Measurements from ENCODE around the gene KDM2A. TPM values are rescaled to one million over a fixed set of nuclear protein-coding genes. Genes with fewer than 3 reads are reported as not detected.
"Not testable (repeated sequence)": the region's sequence is repeated elsewhere in the genome, so short reads cannot be mapped to it uniquely, and the experiment has no call there.

The KDM2A gene
- total RNA-seq, 1 experiment from 2014 or later = 36.1 TPM

DNA sequence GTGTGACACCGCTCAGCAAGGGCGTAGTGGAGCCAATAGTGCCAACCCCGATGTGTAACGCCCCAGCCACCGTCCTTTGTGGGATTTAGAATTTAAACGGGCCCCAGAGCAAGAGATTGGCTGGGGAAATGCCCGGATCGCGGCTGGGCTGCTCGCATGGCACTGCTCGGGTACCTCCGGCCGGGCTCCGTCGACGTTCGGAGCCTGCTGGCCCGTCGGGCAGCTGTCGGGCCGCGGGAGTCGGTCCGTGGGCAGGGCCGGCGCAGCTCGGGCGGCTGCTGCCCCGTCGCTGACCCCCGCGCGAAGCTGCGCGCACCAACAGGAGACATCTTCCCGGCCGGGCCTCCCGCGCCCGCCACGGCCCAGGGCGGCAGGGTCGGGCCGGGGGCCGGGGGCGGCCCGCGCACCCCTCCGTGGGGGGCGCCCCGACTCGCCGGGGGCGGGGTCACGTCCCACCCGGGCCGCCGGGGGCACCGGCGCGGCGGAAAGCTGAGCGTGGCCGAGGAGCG, 1.3 kb upstream of the KDM2A start:
- no peak for DNase-seq (ENCODE audit: low read depth)

DNA sequence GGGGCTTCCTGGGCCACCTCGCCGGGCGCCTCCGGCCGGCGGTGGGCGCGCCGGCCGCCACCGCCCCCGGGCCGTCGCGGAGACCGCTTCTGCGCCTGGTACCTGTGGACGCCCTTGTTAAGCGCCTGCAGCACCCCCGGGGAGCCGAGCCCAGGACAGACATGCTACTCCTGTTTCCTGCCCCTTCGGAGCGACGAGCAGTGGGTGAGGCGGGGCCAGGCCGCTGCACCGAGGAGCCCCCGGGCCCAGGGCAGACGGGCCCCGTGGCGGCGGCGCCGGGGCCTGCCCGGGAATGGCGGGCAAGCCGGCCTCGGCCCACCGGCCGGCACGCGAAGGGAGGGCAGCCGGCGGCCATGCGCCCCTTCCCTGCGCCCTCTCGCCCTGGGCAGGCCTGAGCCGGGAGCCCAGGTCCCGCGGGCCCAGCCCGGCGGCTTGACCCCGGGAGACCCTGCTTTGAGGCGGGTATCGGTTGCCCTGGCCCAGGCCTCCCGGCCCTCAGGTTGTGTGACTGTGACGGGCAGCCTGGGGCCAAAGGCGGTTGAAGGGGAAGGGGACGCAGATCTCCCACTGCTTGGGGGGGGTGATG, 789 bp upstream of the KDM2A start:
- DNase-seq (ENCODE audit: low read depth) = no peak

DNA sequence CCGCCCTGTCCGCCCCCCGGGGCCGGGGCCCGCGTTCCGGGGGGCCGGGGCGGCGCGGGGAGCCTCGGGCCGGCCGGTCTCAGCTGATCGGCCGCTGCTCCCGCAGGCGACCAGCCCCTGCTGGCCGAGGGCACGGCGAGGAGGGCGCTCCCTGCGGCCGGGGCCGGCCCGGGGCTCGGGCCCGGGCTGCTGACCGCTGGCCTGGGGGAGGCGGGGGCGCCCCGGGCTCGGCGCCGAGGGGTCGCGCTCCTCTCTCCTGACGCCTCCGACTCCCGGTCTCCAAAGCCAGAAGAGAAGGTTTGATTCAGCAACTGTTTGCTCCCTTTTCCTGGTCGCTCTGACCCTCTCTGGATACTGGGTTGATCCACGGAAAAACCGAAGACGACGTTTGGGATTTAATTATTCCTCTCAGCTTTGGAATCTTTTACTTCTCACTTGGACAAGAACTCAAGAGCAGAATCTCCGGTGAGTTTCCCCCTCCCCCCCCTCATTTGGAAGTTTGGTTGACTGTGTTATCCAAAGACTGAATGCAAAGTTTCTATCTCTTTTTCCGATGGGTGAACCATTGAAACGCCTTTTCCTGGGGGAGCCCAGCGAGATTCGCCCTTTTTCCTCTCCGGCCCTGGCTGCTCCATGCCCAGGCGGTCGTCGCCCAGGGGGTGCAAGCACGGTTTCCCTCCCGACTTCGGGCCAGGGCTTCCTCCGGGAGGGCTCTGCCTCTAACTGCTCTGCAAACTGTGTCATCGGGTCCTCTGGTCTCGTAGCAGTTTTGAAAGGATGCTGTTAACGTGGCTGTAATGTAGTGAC, 725 bp downstream of the KDM2A start:
- DNase-seq (ENCODE audit: low read depth) = peak; percentile 45

DNA sequence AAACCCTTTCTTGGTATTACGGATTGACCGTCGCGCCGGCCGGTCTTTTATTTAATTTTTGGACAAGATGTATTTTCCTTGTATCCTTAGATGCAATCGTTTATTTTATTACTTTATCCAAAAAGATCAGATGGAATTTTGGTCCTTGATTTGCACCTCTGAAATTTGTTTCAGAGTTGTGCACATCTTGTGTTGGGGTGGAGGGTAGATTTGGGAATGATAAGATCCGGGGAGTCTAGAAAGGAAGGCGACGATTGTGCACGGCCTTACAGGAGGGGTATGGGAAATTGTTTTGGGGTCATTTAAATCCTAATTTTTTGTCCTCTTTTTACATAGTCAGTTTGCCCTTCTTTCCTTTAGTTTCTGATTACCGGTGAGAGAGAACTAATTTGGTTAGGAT, 1.4 kb downstream of the KDM2A start:
- DNase-seq (ENCODE audit: low read depth) = peak; percentile 19

DNA sequence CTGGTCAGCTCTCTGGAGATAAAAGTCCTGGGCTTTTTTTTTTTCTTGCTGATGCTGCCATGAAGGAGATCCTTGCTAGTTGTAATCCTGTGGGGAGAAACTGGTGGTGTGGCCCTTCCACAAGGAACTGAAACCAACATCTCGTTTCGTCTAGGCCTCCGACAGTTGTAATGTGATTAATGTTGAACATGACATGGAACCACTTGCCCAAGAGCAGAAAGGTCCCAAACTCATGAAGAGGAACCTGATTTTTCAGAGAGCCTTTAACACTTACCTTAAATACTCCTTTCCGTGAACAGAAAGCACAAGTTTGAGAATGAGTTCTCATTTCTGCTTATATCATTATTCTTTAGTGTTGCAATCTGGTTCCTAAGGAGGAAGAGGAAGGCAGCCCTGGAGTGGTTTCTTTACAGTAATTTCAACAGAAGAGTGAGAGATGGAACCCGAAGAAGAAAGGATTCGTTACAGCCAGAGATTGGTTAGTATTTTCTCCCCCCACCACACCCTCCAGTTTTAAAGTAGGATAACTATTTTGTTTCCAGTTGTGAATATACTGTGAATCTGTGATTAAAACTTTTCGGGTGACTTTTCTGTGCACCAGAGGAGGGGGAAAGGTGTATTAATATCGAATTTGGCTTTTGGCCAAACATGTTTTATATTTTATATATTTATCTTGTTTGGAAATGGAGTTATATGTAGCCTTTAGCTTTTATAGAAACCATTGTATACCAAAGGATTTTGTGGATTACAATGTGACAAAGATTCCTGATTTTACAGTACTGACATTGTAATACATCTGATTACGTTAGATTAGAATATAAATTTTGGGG, 2.0 kb downstream of the KDM2A start:
- peak; percentile 64 for DNase-seq (ENCODE audit: low read depth)

DNA sequence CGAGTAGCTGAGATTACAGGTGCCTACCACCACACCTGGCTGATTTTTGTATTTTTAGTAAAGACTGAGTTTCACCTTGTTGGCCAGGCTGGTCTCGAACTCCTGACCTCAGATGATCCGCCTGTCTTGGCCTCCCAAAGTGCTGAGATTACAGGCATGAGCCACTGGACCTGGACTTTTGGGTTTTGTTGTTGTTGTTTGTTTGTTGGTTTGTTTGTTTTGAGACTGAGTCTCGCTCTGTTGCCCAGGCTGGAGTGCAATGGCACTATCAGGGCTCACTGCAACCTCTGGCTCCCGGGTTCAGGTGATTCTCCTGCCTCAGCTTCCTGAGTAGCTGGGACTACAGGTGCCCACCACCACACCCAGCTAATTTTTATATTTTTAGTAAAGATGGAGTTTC, 4.7 kb downstream of the KDM2A start:
- not testable (repeated sequence) for DNase-seq (ENCODE audit: low read depth)

DNA sequence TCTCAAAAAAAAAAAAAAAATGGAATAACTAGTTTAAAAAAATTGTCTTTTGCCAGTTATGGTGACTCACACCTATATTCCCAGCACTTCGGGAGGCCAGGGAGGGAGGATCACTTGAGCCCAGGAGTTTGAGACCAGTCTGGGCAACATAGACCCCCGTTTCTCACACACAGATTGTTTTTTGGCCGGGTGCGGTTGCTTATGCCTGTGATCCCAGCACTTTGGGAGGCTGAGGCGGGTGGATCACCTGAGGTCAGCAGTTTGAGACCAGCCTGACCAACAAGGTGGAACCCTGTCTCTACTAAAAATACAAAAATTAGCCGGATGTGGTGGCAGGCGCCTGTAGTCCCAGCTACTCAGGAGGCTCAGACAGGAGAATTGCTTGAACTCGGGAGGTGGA, 7.2 kb downstream of the KDM2A start:
- DNase-seq (ENCODE audit: low read depth) = not testable (repeated sequence)

DNA sequence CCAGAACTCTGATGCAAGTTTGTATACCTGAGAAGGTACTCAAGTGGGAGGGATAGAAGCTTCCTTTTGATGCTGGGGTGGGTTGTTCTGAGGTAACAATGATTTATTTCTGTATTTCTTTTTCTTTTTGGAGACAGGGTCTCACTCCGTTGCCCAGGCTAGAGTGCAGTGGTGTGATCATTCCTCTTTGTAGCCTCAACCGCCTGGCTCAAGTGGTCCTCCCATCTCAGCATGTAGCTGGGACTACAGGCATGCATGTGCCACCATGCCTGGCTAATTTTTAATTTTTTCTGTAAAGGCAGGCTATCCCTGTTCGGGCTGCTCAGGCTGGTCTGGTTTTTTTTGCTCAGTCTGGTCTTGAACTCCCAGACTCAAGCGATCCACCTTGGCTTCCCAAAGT, 7.9 kb downstream of the KDM2A start:
- no peak for DNase-seq (ENCODE audit: low read depth)

DNA sequence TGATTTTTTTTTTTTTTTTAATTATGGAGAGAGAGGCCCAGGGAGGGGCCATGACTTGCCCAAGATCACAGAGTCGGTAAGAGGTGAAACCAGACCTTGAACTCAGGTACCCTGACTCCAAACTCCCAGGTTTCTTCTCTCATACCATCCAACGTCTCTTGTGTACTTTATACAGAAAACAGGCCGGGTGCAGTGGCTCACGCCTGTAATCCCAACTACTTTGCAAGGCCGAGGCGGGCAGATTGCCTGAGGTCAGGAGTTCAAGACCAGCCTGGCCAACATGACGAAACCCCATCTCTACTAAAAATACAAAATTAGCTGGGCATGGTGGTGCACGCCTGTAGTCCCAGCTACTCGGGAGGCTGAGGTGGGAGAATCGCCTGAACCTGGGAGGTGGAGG, 11.8 kb downstream of the KDM2A start:
- DNase-seq (ENCODE audit: low read depth) = not testable (repeated sequence)

DNA sequence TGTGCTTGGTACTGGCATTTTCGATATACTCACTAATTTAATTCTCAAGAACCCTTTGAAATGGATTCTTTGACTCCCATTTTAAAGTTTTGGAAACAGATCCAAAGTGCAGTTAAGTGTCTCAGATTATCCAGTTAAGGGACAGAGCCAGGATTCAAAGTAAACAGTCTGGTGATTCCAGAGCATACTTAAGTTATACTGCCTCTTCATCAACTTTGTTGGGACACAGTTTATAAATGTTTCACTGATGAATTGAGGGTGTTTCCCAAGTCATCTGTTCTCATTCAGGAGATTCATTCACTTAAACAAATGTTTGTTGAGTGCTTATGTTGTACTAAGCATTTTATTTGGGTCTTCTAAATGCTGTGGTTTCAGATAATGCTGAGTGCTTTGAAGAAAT, 17.1 kb downstream of the KDM2A start:
- no peak for DNase-seq (ENCODE audit: low read depth)

DNA sequence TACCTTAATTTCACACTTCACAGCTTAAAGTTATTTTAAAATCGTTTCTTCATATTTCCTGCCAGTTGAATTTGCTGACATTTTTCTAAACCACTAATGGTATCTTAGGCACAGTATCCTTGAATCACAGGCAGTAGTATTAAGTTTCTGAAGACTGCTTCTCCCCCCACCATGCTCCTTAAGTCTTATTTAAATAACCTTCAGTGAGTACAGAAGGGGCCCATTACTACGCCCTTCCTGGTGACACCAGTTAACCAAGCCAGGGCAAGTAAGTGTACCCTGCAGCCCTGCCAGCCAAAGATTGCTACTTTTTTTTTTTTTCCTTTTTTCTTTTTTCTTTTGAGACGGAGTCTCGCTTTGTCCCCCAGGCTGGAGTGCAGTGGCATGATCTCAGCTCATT, 19.9 kb downstream of the KDM2A start:
- no peak for DNase-seq (ENCODE audit: low read depth)

DNA sequence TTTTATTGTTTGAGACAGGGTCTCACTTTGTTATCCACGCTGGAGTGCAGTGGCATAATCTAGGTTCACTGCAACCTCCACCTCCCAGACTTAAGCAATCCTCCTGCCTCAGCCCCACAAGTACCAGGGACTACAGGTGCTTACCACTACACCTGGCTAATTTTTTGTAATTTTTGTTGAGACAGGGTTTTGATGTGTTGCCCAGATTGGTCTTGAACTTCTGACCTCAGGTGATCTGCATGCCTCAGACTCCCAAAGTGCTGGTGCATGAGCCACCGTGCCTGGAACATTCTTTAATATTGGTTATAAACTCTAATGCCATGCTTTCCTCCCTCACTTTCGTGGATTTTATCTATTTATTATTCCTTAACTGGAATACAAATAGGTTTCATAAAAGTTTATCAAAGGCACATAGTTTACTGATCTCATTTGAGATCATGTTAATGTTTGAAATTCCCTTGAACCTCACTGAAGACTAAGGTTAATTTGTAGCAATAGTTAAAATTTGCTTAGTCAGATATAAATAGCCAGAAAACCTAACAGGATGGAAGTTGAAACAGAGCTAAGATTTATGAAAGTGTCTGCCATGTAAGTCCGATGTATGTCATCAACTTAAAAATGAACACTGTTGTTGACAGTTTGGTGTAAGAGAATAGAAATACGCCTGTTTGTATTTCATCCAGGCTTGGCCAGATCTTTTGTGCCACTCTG, 27.6 kb downstream of the KDM2A start:
- DNase-seq (ENCODE audit: low read depth) = no peak

DNA sequence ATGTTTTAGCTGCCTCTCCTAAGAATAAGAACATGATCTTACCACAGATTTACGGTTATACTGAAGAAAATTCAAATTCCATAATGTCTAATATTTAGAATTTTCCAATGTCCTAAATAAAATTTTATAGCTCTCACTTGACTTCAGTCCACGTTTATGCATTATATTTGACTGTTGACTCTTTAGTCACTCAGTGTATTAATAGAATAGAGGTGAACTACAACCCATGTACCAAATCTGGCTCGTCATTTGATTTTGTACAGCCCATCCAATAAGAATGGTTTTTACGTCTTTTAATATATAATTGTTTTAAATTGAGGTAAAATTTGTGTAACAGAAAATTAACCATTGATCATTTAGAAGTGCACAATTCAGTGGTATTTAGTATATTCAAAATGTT, 34.9 kb downstream of the KDM2A start:
- no peak for DNase-seq (ENCODE audit: low read depth)

DNA sequence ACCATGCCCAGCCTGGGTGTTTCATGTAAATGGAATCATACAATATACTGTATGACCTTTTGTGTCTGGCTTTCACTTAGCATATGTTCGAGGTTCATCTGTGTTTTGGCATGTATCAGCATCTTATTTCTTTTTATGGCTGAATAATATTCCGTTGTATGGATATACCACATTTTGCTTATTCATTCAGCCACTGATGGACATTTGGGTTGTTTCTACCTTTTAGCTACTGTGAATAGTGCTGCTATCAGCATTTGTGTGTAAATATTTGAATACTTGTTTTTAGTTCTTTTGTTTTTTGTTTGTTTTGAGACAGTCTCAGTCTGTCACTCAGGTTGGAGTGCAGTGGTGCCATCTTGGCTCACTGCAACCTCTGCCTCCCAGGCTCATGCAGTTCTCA, 35.7 kb downstream of the KDM2A start:
- no peak for DNase-seq (ENCODE audit: low read depth)

DNA sequence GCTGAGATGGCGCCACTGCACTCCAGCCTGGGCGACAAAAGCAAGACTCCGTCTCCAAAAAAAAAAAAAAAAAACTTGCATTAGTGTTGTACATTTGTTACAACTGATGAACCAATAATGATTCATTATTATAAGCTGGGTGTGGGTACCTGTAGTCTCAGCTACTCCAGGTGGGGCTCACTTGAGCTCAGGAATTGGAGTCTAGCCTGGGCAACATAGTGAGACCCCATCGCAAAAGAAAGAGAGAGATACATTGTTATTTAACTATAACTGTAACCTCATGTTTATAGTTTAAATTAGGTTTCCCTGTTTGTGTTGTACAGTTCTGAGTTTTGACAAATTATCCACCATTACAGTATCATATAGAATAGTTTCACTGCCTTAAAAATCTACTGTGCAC, 38.6 kb downstream of the KDM2A start:
- no peak for DNase-seq (ENCODE audit: low read depth)

DNA sequence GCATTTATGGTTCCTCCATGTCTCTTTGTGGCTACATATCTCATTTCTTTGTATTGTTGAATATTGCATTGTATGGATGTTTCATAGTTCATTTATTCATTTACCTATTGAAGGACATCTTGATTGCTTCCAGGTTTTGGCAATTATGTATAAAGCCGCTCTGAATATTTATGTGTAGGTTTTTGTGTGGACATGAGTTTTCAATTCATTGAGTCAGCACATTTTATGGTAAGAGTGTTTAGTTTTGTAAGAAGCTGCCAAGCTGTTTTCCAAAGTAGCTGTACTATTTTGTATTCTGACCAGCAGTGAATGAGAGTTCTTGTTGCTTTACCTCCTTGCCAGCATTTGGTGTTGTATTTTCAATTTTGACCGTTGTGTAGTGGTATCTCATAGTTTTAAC, 39.2 kb downstream of the KDM2A start:
- DNase-seq (ENCODE audit: low read depth) = no peak

DNA sequence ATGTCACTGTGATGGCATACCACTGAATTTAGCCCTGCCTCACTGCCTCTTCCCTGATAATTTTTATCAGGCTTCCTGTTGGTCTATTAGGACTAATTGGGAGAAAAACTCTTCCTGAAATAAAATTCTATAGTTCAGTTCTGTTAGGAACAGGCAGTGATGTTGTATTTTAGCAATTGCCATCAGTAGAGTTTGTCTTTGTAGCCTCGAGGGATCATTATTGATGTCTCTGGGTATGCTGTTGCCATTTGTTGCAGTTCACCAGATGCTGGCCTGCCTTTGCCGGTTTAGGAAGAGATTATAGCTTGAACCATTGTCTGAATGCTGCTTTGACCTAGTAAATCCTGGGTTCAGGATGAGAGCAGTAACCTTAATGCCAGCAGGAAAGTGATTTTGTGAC, 41.0 kb downstream of the KDM2A start:
- no peak for DNase-seq (ENCODE audit: low read depth)

DNA sequence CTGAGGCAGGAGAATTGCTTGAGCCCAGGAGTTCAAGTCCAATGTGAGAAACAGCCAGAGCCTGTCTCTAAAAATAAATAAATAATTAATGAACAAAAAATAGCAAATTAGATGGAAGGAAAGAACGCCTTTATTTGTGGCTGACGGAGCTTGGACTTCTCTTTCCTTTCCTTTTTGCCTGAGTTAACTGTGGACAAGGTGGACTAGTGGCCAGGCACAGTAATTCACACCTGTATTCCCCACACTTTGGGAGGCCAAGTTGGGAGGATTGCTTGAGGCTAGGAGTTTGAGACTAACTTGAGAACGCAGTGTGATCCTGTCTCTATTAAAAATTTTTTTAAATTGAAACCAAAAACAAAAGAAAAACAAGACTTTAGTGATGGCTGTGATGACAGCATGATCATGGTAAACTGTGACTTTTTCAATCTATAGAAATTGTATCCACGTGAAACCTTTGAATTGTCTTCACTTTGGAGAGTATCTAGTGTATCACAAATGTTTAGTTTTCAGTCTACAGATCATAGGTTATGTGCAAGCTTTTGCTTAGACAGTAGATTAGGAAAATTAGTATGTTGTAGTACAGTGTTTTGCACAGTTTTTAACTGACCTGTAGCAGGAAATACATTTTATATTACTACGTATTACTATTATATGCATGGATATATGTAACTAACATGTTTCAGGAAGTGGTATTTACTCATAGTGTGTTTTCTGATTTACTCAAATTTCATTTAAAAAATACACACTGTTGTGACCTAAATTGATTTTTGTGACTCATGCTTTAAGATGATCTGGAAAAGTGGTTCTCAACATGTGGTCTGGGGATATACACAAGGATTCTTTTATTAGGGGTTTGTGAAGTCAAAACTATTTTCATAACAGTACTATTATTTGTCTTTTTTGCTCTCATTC, 42.1 kb downstream of the KDM2A start:
- peak; percentile 21 for DNase-seq (ENCODE audit: low read depth)

DNA sequence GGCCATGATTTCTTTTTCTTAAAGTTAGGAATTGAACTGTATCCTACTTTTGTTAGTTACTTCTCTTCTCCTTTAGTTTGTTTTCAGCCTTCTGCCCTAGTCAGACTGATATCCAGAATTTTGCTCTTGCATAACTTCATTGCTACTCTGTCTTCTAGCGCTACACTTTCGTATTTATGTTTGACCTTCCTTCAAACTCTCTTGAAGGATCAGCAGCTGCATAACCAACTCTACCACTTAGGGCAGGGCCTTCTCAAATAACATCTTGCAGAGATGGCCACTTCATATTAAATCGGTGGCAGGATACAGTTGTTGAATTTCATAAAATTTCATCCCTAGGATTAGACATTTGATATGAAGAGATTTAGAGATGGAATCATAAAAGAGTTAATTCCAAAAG, 43.9 kb downstream of the KDM2A start:
- no peak for DNase-seq (ENCODE audit: low read depth)

DNA sequence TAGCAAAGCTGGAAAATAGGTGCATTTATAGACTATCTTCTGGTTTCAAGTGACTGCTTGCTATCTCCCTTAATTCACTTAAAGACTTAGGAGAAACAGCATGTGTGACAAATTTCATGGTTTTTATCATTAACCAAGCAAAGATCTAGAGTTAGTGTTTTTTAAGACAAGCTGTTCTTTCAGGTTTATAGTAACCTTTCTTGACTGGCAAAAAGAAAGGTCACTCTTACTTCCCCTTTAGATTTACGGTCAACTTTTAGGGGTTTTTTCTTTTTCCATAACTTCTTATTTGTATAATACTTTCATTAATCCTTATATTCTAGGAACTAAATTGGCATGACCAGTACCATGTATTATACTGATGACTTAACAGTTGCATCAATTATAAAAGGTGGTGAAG, 46.6 kb downstream of the KDM2A start:
- DNase-seq (ENCODE audit: low read depth) = no peak

DNA sequence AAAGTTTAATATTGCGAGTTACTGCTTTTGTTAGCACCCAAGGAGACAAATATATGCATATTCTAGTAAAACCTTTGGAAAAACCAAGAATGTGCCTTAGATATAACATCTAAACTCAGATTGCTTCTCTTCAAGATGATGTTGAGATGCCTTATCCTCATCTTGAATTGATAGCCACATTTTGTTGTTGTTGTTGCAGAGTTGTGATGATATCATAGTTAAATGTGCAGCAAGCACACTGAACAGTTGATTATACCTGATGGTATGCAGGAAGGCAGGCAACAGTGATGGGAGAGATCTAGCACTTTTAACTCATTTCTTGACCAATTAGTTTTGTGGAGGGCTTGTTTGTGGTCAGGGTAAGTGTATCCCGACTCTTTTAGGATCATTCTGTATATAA, 48.0 kb downstream of the KDM2A start:
- DNase-seq (ENCODE audit: low read depth) = peak; percentile 43
